ENCODE results near the gene ZNF619. TPM values are rescaled to one million over a fixed set of nuclear protein-coding genes. Genes with fewer than 3 reads are reported as not detected.
"Not testable (repeated sequence)": the region's sequence is repeated elsewhere in the genome, so short reads cannot be mapped to it uniquely, and the experiment has no call there.

ZNF619 gene
- total and polyA plus RNA-seq, 2 of the 4 experiments (the other 2 are of a cell fraction) = 2.0 to 4.8 TPM

- WGBS, 2 experiments (ENCODE audit: extremely low coverage in 2 of 2, insufficient read length in 1 of 2) = no CpG with 5 or more reads among the region's 6 CpGs
- H3K14ac ChIP-seq (replicated peaks; ENCODE audit: low read depth, low read length); H2AK5ac ChIP-seq (ENCODE audit: low read depth, low read length); H3K56ac ChIP-seq (ENCODE audit: extremely low read depth, insufficient read depth, low read length); dilution Hi-C loops (cut with HindIII; ENCODE audit: low sequenced_read_pairs, unreplicated experiment); CTCF ChIA-PET; H4K8ac ChIP-seq (ENCODE audit: low read depth in 2 of 2, low read length in 2 of 2); H3K23ac ChIP-seq (ENCODE audit: low read depth, low read length); H4K5ac ChIP-seq (ENCODE audit: low read depth, low read length); H2AFZ ChIP-seq (replicated peaks; ENCODE audit: low read length, poor library complexity); H3K9ac ChIP-seq (ENCODE audit: low read depth, low read length); intact Hi-C loops (cut with micrococcal nuclease); H2BK120ac ChIP-seq (ENCODE audit: low read depth, low read length); H2BK15ac ChIP-seq (ENCODE audit: low read depth, low read length); H3K4me2 ChIP-seq (ENCODE audit: low read depth, low read length); H3K4me3 ChIP-seq (ENCODE audit: insufficient read depth, low read depth, low read length); H4K91ac ChIP-seq (ENCODE audit: insufficient read depth, low read depth, low read length); H2BK5ac ChIP-seq (ENCODE audit: low read depth, low read length, poor library complexity, severe bottlenecking); H3K27ac ChIP-seq (ENCODE audit: insufficient read depth, low read length); H3K18ac ChIP-seq (ENCODE audit: low read depth, low read length); ATAC-seq (ENCODE audit: low read depth); H2AK9ac ChIP-seq (replicated peaks; ENCODE audit: low read depth, low read length, poor library complexity); H3K4ac ChIP-seq (ENCODE audit: low read depth, low read length); BruUV-seq (replicated peaks); in situ Hi-C loops (cut with MboI; ENCODE audit: low sequenced_read_pairs); H3K4me1 ChIP-seq (ENCODE audit: control insufficient read depth, insufficient read depth, low read length); H3K9me3 ChIP-seq (ENCODE audit: control insufficient read depth, insufficient read depth, low read length); DNase-seq; H3K27me3 ChIP-seq (ENCODE audit: control insufficient read depth, insufficient read depth, low read length); H2BK20ac ChIP-seq (ENCODE audit: low read depth, low read length); H3K9me1 ChIP-seq (ENCODE audit: insufficient read depth, low read length): not testable (repeated sequence)
- peak; percentile 48; the same call in 1 of the 2 replicates for TF ChIP-seq CEBPB (IDR thresholded peaks at IDR 0.05; ENCODE audit: low read depth, low read length)
- peaks cover 9 to 29% of the 10 kb centered on the region in 2 experiments for H3K79me1 ChIP-seq (ENCODE audit: low read depth in 1 of 2, low read length in 2 of 2)
- peaks cover 24% of the 10 kb centered on the region for H4K20me1 ChIP-seq (ENCODE audit: insufficient read depth, low read length)
- POLR2A ChIA-PET (ENCODE audit: unreplicated experiment) = interaction anchor here (0.7 kb wide), 1 partner anchor 765 kb away, joined by 6 read pairs; no protein-coding TSS in a partner anchor
- peaks cover 42% of the 10 kb centered on the region for H3K36me3 ChIP-seq (ENCODE audit: control insufficient read depth, insufficient read depth, low read length)
Observed at GRCh38 chr3:40460481-40460880, 16.4 kb upstream of the ZNF619 start.
